Activated CD4-positive, CD25-positive, alpha-beta regulatory T cell treated with anti-CD3 and anti-CD28 coated beads, Interleukin-2, amount 50 U/mL, for 72 hours (primary cell): ENCODE measurements around the gene FRAT2.
A peak's percentile ranks its signal among the peaks of the same experiment; 100 is the strongest.
"Not testable (repeated sequence)": the region's sequence is repeated elsewhere in the genome, so short reads cannot be mapped to it uniquely, and the experiment has no call there.

Source experiments
- DNase-seq: peaks from one replicate; pipeline ENCODE4 v3.0.0; 2021

Gene FRAT2

DNA sequence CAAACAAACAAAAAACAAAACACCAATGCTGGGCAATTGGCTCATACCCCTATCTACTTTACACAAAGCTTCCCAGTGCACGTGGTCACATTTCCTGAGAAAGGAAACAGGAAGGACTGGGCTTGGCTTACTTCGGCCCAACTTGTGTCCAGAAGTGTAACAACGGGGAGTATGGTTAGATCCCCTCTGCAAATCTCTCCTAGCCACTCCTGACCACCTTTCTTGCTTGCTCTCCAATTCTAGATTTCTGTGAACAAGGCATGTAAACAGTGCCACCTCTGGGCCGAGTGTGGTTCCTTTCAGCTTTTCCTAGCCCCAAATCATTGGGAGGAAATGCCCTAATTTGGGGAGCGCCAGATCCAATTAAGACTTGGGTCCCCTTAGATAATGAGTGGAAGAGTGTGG, 21.0 kb upstream of the FRAT2 start:
- no peak for DNase-seq

DNA sequence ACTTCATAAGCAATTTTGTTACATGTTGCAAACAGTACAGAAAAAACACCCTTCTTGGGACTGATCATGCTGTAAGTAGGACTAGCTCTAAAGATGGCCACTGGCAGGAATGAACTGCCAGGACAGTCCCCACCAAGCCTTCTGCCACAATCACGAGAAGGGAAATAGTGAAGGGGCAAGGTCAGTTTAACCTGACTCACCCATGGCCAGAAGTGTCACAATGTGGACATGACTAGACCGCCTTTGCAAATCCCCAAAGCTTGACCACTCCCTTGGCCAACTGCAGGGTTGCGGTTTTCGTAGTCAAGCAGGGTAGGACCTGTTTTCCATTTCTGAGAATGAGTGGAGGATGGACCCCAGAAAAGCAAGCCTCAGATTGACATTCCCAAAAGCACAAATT, 19.4 kb upstream of the FRAT2 start:
- DNase-seq: no peak

DNA sequence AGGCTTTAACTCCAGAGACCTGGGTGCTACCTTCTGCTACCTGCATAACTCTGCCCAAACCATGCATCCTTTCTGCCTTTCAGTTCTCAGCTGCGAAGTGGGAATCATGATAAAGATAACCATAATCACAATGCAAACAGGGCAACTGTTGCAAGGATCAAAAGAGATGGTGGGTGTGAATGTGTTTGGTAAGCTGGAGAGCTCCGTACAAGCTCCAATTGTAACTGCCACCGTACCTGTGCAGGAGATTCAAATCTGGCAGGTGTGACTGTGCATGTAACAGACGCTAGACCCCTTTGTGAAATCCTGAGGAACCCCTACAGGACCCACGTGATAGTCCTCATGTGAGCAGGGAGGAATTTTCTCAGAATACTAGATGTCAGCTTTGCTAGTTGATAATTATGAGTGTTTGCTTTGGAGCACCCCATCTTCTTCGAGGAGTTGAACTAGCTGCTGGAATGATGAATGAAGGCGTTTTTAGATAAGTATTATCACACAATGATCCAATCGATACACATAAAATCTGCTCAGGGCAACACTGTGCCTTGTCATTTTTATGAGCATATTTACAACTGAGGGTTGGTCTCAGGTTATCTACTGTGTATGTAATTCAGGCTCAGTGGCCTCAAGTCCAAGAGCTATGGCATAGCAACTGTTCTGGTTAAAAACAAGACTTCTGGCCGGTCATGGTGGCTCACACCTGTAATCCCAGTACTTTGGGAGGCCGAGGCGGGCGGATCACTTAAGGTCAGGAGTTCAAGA, 15.4 kb upstream of the FRAT2 start:
- DNase-seq: no peak

DNA sequence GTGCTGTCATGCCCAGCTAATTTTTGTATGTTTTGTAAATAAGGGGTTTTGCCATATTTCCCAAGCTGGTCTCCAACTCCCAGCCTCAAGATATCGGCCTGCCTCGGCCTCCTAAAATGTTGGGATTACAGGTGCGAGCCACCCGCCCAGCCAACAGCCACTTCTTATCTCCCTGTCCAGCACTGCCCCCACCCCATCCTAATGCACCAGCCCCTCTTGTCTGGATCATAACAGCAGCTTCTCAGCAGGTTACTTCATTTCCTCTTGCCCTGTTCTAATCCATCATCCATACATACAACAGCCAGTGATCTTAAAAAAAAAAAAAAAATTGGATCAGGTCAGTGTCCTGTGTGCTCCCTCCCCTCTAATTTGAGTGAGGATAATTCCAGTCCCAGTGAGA, 12.8 kb upstream of the FRAT2 start:
- no peak for DNase-seq

DNA sequence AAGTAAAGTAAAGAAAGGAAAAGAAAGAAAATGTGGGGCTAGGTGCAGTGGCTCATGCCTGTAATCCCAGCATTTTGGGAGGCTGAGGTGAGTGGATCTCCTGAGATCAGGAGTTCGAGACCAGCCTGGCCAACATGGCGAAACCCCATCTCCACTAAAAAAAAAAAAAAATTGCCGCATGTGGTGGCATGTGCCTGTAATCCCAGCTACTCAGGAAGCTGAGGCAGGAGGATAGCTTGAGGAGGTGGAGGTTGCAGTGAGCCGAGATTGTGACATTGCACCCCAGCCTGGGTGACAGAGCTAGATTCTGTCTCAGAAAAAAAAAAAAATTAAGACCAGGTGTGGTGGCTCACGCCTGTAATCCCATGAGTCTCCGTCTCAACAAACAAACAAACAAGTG, 9.1 kb upstream of the FRAT2 start:
- not testable (repeated sequence) for DNase-seq

DNA sequence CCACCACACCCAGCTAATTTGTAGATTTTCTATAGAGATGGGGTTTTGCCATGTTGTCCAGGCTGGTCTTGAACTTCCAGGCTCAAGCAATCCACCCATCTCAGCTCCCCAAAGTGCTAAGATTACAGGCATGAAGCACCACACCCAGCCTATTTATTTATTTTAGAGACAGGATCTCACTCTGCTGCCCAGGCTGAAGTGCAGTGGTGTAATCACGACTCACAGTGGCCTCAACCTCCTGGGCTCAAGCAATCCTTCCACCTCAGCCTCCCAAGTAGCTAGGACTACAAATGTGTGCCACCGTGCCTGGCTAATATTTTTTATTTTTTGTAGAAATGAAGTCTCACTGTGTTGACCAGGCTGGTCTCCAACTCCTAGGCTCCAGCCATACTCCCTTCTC, 6.9 kb upstream of the FRAT2 start:
- DNase-seq: no peak

DNA sequence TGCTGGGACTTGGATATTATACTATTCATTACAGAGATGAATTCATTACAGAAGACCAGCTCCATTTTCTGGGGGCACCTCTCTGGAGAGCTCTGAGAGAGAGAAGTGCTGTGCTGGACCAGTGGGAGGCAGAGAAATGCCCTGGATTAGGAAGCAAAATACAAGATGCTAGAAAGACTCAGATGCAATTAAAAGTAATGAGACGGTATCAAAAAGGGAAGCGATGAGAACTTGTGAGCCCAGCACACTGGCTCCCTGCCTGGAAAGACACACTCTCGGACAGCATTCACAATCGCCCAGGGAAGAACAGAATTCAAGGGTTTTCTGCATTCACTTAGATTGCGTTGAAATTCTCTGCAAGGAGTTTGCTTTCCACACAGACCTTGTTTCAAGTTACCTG, 3.5 kb upstream of the FRAT2 start:
- no peak for DNase-seq

DNA sequence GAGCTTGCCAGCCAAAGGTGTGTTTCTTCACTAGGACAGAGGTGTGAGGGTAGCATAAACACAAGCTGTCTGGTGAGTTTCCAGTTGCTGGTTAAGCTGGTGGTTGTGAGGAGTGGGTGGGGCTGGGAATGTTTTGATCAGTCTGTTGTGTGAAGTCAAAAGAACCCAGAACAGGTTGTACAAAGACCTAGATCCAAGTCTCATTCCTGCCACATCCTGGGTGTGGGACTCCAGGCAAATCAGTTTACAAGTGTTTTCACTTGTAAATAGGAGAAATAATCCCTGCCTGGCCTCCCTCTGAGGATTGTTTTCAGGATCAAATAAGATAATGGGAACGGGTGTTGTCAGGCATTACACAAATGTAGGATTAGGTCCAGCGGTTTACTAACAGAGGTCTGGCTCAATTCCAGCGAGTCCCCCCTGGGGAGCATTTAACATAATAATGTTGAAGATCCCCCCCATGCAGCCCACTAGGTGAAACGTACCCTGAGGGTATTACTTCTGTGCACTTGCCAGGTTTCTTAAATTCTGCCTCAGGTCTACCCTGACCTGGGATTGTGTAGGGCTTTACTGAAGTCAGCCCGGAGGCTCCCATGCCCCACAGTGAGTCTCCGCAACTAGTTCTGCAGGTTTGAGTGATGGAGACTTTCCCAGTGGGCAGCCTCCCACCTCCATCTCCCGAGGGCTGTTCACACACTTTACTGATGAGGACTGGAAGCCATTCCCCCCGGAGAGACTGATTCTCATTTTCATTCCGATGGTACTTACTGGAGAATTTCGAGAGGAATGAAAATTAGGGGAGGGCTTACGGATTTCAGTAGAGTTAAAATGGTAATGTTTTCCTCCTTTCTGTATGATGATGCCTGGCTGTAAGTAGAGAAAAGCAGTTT, 2.7 kb upstream of the FRAT2 start:
- no peak for DNase-seq

DNA sequence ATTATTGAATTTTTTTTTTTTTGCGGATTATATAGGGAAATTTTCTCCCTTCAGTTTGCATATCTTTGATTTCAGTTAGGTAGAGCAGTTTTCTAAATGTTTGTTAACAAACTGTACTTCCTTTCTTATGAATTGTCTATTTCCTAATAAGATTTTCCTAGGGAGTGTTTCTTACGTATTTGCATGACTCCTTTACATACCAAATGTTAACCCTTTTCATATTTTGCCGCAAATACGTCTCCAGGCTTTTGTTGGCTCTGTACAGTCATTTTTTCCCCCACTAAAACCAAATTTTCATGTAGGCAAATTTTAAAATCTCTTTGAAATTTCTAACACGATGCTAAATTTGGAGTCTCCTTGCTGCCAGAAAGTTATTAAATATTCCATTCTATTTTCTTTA, 1.9 kb upstream of the FRAT2 start:
- DNase-seq: no peak

DNA sequence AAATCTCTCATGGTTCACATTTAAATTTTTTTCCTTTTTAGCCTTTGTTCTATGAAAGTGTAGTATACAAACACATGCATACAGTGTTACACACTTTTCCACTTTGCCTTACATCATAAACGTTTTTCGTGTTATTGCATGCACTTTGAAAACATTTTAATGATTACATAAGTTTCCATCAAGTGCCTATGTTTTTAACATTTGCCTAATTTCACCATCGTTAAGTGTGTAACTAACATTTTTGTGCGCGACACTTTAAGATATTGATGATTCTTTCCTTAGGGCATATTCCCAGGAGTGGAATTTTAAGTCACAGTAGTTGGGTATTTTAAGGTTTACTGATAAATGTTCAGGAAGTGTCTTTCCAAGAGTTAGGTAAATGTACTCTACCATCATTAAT, 1.5 kb upstream of the FRAT2 start:
- no peak for DNase-seq

DNA sequence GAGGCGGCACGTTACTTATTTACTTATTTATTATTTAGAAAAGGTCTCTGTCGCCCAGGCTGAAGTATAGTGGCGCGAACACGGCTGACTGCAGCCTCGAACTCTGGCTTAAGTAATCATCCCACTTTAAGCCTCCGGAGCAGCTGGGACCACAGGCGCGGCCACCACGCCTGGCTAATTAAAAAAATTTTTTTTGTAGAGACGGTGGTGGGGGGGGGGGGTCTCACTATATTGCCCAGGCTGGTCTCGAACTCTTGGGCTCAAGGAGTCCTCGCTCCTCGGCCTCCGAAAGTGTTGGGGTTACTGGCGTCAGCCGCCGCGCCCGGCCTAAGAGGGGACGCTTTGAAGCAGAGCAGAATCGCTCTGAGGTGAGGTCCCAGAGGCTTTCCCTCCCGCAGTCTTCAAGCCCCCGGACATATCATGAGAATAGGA, 675 bp upstream of the FRAT2 start:
- DNase-seq: no peak

DNA sequence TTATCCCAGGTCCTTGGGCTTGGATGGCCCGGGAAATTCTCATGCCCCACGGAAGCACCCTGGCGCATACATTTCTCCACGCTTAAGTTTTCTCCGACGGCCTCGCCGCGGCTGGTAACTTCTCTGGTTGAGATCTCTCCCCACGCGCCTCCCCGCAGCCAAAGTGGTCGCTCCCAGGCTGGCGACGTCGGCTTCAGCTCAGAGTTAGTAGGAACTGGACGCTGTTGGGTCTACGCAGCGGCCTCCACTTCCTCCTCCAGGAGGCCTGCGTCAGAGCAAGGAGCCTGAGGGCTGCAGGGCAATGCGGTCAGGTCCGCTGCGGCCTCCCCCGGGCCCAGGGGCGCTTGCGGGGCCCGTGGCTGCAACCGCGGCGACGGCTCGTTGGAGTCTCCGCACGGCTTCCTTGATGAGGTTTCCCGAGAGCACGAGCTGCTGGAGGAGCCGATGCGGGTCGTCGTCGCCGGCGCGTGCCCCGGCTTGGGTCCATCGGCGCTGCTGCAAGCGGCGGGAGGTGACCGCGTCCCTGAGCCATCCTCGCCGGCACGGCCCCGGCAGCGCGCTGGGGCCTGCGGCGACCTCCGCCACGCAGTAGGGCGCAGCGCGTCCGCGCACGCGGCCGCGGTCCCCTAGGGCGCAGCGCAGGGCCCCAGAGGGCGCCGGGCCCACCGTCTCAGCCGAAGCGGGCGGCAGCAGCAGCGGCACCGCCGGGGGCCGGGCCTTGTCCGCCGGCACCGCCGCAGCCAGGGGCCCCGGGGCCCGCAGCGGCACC, 744 bp downstream of the FRAT2 start:
- DNase-seq: peak; percentile 63

DNA sequence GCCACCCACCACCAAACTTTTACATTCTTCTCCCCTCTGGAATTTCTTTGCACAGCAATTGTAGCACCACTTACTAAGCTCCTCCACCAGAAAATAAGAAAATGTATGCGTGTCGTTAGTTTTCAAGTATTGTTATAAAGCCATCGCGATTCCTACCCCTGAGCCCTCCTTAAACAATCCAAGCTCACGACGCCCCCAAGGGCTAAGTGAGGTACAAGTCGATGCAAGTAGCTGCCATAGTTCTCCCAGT, 1.3 kb downstream of the FRAT2 start:
- no peak for DNase-seq

DNA sequence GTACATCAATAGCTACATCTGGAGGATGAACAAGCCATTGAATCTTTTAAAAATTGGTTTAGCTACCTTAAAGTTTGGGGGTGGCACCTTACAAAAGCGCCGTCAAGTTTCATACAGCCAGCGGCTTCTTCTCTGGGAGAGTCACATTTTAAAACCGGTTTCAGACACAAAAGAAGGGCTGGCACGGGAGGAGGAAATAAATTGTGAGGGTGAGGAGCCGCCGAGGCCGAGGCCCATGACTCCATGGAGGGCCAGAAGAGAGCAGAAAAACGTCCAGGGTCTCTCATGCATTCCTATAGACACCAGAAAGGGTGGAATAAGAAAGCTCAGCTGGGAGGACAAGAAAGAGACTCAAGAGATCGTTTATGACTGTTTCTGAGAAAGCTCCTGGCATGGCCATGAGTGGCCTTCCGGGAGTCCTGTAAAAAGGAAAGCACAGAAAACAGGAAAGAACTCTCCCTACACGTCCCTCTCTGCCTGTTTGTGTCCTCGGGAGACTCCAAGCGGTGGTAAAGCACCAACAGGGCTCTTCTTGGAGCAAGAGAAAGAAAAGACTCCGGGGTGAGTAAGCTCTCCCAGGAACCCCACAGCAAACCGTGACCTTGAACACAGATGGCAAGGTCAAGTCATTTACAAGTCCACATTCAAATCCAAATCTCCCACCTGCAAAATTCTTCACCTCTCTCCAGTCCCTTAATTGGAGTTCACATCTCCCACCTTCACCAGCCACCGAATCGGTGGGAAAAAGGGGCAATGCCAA, 1.8 kb downstream of the FRAT2 start:
- DNase-seq: no peak

DNA sequence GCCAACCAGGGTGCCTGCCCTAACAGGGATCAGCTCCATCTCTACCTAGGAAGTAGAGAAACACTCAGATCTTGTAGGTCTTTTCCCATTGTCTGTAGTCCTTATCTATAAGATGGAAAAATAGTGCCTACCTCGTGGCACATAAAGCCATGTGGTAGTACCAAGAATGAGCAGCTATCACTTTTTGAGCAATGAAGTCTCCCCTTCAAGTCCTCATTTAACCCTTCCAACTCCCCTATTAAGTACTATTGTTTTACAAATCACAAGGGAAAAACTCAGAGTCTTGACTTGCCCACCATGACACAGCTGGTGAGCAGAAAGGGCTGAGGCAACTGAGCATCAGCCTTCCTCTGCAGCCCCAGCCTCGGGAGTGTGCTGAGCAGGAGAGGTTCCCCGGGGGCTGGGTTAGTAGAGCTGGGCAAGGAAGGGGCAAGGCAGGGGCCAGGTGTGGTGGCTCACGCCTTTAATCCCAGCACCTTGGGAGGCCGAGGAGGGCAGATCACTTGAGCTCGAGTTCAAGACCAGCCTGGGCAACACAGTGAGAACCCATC, 3.3 kb downstream of the FRAT2 start:
- no peak for DNase-seq

DNA sequence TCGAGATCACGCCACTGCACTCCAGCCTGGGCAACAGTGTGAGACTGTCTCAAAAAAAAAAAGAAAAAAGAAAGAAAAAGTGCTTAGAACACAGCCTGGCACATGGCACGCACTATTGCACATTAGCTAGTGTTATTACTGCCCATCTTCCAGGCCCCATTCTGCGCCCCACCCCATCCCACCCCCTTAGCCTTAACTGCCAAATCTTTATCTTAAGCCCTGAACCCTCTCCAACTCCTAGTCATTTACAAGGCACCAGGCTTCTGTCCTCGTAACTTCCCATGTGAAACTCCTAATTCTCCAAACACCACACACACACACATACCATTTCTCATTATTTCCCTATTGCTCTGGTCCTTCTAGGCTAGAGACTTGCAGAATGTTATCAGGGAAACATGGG, 4.8 kb downstream of the FRAT2 start:
- no peak for DNase-seq

DNA sequence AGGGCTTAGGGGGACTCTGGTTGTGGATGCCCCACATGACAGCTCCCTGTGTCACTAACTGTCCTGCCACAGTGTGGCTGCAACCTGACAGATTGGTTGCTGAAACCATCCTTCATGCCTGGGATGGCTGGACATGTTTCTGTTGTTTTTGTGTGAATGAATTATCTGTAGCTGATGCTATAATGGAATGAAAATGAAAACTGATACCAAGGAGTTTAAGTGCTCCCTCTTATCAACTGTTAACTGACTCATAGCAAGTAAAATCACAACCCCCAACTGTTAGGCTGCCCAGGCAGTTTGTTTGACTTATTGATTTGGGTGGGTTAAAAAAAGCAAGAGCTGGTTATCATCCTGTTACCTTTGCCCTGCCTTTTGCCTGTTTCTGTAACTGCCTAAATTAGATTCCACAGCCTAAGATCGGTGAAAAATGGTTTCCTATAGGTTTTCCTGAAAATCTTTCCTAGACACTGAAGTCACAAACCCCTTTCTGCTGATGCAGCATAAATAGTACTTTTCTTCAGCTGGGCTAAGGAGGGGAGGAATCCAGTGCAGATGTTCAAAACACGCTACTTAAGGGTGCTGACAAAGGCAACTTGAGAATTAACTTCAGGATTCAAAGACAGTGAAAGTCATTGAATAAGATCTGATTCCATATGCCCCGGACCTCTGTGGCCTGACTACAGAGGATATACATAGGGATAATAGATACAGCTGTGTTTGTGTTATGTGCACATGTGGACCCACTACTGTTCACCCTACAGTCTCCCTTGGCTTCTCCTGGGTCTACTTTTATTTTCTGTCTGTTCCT, 5.7 kb downstream of the FRAT2 start:
- DNase-seq: no peak

DNA sequence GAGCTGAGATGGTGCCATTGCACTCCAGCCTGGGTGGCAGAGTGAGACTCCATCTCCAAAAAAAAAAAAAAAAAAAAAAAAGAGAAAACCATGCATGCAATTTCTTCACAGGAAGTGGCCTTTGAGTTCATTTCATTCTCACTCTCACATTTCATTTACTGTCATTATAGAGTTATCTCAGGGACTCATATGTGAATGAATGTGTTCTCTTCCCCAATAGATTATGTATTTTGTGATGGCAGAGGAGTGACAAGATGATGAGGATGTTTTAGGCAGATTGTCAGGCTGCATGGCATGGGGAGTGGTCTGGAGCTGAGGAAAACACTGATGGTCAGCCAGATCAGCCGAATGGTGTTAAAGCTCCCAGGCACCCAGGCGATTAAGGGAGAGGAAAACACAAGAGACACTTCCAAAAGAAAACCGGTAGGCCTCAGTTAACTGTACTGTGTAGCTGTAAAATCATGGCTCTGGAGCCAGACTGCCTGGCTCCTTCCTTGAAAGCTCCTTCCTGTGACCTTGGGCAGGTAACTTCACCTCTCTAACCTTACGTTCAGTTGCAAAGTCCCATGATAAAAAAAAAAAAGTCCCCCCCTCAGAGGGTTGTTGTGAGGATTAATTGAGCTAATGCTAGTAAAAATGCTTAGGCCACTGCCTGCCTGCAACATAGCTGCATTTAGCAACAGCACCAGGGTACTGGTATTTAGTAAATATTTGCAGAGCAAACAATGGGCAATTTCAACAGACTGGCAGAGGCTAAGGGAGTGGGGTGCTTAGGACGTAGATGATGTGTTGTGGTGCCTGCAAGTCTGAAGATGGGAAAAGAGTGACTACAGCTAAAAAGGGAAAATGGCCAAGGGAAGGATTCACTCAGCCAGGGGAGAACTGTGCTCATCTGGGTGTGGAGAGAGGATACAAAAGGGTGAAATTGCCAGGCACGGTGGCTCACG, 6.9 kb downstream of the FRAT2 start:
- no peak for DNase-seq

DNA sequence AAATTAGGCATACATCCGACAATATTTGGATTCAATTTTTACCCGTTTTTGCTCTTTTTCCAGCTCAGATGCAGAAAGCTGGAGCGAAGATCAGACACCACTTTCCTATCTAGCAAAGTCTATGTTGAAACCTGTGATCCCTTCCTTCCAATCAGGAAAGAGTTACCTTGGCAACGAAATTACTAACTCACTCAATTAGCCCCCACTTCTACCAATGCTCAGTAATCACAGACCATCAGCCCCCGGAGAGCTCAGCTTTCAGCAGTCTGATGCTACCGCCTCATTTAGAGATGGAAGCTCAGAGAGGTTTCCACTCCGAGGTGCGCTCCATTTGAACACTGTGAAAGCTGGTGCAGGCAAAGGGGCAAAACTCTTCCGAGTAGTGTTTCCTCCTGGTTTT, 8.8 kb downstream of the FRAT2 start:
- no peak for DNase-seq

DNA sequence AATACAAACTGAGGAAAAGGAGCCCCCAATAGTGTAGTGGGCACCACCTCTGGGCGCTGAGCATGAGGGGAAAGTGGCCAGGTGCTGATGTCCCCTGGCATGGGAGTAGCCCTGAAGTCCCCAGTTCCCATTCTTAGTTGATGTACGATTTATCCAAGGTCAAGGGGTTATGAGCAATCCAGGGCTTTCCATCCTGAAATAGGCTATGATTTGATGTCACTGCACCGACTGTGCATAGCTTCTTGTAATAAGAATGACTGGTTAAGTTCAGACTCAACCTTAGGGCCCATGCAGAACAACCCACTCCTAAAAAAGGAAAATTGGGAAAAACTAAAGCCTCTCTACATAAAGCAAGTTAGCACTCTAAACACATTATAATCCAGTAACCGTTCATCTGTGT, 11.0 kb downstream of the FRAT2 start:
- DNase-seq: no peak

DNA sequence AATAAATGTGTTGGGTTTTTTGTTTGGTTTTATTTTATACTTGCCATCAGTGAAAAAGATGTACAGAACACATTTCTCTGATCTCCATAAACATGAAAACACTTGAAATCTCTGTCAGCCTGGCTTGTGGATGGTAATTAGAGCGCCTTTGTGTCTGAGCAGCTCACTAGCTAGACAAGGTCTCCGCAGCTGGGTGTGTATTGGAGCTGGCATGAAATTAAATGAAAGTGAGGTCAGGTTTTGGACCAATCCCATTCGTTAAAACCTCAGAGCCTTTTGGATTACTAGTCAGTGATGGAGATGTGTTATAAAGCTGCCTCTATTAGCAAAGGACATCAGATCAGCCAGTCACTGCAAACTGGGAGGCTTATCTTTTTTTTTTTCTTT, 12.7 kb downstream of the FRAT2 start:
- no peak for DNase-seq
